HG03097 (cell line): ENCODE results near the gene FOXO6.

ENCODE experiments used
- ATAC-seq: cut with Tn5 transposase; IDR thresholded peaks from one replicate; pipeline ENCODE4 v1.9.1; 2021; ENCODE audit not compliant: unreplicated experiment, low FRiP score

Gene FOXO6

DNA sequence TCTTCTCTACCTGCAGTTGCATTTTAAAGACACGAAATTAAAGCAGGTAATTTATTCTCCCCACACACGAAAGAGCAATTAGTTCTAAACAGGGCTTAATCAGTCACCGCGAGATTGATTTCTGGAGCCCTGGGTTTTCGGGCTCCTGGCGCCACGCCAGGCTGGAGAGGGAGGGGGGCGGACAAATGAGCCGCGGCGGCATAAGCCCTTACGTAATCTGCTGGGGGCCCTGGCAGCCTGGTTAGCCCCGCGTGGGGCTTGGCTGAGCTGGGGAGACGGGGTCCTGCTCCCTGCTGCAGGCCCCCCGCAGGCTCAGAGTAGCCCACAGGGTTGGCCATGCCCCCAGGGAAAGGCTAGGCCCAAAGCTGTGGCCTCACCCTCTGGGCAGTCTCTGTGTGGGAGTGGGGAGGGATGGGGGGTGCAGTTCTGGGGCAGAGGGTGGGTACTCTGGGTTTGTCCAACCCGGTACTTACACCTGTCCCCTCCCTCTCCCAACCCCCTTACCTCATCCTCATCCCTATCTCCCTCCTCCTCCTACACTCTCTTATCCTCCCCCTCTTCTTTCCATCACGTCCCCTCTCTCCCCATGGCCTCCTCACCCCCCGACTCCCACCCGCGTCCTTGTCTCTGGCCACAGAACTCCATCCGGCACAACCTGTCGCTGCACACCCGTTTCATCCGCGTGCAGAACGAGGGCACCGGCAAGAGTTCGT lies 19.9 kb downstream of the FOXO6 start:
- ATAC-seq: no peak

DNA sequence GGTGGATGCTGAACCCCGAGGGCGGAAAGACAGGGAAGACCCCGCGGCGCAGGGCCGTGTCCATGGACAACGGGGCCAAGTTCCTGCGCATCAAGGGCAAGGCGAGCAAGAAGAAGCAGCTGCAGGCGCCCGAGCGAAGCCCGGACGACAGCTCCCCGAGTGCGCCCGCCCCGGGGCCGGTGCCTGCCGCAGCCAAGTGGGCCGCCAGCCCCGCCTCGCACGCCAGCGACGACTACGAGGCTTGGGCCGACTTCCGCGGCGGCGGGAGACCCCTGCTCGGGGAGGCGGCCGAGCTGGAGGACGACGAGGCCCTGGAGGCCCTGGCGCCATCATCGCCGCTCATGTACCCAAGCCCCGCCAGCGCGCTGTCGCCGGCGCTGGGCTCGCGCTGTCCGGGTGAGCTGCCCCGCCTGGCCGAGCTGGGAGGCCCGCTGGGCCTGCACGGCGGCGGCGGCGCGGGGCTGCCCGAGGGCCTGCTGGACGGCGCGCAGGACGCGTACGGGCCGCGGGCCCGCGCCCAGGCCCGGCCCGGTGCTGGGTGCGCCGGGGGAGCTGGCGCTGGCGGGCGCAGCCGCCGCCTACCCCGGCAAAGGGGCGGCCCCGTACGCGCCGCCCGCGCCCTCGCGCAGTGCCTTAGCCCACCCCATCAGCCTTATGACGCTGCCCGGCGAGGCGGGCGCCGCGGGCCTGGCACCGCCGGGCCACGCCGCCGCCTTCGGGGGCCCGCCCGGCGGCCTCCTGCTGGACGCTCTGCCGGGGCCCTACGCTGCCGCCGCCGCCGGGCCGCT lies 20.7 kb downstream of the FOXO6 start:
- no peak for ATAC-seq

DNA sequence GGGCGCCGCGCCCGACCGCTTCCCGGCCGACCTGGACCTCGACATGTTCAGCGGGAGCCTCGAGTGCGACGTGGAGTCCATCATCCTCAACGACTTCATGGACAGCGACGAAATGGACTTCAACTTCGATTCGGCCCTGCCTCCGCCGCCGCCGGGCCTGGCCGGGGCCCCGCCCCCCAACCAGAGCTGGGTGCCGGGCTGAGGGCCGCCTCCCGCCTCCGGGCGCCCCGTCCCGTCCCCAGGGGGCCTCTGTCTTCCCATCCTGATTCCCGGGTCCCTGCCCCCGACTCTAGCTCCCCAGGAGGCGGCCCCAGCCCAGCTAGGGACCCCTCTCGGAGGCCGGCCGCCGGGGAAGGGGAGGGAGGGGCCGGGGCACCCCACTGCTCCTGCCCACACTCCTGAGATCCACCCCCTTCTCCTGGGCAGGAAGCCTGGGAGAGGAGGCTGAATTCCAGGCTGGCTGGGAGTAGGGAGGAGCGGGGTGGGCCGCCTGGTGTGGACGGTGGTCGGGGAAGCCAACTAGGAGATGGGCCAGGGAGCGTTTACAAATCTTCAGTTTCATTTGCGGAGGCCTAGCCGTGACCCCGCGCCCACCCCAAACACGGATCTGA lies 21.4 kb downstream of the FOXO6 start:
- no peak for ATAC-seq

DNA sequence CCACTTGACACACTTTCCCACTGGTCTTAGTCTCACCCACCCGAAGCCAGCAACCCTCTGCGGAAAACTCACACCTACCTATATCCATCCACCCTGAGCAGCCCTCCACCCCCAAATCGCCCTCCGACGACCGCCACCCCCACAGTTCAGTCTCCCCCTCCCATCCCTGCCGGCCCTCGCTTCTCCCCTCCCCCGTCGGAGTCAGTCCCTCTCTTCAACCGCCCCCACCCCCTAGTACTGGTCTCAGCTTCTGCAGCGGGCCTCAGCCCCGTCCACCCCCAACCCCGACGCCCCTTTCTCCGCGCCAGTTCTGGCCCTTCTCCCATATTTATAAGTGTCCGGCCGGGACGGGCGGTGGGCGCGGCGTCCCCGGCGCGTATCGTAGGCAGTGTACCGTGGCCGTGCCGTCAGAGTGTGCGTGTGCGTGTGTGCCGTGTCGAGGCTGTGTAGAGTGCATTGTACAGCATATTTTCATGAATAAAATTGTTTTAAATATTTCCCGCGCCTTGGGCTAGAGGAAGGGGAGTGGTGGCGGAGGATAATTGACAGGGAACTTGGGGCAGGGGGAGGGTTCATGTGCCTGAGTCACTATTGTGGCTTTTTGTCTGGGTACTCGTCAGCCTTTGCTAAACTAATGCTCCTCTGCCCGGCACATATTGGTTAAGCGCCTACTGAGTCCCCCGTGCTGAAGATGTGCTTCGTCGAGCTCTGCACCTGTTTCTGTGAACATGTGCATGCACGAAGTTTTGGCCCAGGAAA lies 22.0 kb downstream of the FOXO6 start:
- ATAC-seq: no peak

DNA sequence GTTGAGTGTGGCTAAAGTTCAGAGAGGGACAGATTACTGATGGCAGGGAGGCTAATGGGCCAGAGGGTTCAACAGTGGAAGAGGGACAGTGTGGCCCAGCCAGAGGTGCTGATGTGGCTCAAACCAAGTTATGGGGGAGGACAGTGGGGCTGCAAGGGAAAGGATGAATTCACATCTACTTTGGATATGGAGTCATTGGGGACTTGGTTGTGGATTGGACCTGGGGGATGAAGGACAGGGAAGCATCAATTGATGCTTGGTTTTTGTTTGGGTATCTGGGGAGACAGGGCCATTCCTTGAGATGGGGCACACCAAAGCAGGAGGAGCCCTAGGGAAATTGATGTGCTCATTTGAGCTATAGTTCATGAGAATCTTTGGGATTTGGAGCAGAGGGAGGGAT lies 23.3 kb downstream of the FOXO6 start:
- no peak for ATAC-seq

DNA sequence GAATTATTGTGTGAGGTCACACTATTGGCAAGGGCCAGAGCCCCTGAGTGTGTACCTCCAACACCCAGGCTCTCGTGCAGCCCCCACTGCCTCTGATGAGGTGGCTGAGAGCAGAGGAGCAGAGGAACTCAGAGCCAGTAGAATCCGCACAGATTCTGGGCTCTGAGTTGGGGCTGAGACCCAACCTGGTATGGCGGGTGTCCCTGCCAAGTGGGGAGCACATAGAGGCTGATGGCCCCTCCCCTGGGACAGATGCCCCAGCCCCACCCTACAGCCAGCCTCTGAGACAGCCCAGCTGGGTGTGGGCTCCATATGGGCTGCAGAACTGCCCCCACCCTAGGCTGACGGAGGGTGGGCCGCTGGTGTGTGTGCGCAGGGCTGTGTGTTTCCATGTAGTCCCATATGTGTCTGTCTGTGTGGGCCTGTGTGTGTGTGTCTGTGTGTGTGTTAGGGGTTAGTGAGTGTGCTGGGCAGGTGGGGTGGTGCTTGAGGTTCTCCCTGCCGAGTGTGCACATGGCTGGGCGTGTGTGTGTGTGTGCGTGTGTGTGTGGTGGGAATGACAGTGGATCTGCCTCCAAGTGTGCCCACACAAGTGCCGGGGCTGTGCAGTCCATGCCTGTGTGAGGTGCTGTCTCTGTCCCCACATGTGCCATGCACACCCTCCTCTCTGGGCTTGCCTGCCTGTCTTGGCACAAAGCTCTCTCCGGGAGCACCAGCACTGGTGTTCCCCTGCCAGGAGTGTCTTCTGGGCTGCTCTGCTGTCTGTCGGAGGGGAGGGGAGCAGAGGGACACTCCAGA lies 24.4 kb downstream of the FOXO6 start:
- ATAC-seq: no peak

DNA sequence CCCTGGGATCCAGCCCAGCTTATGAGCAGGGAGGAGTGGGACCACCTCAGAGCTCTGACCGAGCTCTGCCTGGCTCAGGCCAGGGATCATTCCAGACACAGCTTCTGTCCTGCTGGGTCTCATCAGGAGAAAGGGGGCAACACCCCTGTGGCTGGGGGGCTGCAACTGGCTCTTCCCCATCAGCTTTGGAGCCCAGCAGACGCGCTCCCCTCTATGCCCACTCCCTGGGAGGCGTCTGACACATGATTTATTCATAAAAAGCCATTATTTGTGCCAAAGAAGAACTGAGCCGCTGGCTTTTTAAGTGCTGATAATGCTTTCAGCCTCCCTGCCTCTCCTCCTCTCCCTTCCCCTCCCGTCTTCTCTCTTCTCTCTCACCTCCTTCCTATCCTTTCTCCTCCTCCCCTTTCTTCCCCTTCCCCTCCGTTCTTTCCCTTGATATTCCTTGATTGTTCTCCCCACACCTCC lies 25.0 kb downstream of the FOXO6 start:
- ATAC-seq: no peak

DNA sequence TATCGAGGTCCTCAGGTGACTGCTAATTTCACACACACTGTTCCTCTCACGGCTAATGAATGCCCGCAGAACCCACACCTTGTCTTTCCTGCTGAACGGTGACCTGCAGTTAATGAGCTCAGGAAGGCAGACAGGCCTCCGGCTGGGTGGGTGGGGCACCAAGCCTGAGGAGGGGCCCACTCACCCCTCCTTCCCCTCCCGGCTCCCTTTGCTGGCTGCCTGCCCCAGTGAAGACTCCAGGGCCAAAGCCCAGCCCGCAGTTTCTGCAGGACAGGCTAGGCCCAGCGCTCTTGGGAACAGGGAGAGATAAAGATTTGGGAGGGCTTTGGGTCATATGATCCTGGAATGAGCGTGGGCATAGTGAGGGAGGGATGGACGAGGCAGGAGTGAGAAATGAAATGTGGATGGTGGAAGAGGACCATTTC lies 26.4 kb downstream of the FOXO6 start:
- no peak for ATAC-seq

DNA sequence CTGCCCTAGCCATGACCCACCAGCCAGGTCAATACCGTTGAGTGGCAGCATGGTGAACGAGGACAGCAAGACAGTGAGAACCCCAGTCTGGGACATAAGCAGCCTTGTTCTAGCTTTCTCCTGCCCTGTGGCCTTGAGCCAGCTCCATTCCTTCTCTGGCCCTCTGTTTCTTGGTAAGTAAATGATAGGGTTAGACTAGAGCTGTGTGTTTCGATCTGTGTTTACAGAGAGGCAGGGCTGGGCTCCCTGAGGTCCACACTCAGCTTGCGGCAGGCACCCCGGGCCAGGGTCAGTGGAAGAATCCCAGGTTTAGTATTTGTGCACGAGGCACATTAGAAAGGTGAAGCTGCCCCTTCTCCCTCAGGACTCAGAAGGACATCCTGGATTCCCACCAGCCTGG lies 27.3 kb downstream of the FOXO6 start:
- no peak for ATAC-seq

DNA sequence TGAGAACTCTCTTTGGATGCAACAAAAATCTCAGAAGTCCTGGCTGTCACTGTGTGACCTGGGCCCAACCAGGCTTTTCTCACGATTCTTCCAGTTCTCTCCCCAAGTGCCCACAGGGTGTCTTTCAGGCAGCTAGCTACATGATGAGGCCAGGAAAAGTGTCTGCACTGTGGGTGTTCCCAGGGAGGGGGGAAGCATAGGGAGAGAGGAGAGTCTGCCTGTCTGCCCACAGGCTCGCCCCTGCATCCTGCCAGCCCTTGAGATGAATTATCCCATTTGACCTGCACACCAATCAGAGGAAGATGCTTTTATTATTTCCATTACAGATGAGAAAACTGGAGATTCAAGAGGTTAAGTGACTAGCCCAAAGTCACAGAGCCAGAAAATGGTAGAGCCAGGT lies 27.8 kb downstream of the FOXO6 start:
- ATAC-seq: no peak

DNA sequence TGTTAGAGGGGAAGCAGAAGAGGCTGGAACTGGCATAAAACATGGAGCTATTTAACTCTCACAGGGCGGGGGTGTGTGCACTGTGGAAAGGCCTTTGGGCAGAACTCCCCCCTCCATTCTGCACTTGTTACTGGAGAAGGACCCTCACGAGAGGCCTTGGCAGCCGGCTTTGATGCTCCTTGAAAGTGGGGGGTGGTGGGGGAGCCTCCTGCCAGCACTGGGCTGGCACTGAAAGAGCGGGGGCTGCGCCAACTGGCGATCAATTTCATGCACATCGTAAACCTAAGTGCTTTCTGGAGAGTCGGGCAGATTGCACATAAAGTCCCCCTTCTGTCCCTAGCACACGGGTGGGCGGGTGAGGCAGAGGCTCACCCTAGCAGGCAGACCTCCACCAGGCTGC lies 28.9 kb downstream of the FOXO6 start:
- no peak for ATAC-seq

DNA sequence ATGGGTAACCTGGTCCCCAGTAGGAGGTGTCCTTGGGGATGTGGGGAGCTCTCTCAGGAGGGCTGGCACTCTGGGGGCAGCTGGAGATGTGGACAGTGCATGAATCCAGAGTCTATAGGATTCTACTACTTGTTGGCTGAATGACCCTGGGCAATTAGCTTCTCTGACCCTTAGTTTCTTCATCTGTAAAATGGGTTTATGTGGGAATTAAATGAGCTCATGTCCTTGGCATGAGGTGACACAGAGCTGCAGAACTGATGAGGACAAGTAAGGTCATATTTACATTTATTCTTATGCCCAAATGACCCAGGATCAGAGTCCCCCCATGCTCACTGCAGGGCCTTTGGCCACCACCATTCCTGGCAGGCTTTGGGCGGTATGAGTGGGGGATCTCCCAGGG lies 29.3 kb downstream of the FOXO6 start:
- ATAC-seq: no peak

DNA sequence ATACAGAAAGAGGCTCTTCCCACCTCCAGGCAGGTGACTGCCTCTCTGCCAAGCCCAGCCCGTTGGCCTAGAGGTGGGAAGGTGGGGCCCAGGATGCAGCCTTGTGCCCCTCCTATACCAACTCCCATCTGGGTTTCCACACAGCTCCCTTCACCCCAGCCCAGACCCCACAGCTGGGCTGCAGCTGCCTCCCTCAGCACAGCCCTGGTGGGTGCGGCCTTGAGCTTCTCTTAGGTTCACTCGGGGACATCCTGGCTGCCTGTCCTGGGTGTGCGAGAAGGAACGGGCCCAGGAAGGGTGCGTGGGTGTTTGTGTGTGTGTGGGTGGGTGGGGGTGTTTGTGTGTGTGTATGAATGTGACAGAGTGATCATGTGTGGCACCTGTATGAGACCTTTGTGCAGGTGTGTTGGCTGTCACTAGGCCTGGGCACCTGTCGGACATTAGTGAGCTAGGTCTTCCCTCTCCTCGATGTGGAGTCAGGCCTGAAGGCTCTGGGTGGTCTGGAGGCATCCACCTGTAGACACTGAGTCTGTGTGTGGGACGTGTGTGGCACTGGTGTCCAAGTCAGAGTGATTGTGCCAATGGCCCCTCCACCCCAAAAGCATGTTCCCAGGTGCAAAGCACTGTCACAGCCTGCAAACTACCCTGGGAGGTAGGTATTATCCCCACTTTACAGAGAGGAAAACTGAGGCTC lies 30.7 kb downstream of the FOXO6 start:
- ATAC-seq: no peak

DNA sequence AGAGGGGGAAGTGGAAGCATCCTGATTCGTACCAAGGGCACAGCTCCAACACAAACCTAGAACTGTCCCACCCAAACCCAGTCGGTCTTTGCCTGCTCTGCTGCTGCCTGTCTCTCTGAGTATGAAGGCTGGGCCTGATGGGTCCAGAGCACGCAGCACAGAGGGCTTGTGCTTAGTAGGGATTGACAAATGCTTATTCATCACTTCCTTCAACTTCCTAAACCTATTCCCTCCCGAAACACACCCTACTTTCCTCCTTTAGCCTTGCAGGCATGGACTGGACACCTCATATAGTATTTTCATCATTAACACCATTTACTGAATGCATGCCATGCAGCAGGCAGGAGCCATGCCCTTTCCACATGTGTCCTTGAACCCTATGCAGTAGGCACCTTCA lies 31.3 kb downstream of the FOXO6 start:
- no peak for ATAC-seq

DNA sequence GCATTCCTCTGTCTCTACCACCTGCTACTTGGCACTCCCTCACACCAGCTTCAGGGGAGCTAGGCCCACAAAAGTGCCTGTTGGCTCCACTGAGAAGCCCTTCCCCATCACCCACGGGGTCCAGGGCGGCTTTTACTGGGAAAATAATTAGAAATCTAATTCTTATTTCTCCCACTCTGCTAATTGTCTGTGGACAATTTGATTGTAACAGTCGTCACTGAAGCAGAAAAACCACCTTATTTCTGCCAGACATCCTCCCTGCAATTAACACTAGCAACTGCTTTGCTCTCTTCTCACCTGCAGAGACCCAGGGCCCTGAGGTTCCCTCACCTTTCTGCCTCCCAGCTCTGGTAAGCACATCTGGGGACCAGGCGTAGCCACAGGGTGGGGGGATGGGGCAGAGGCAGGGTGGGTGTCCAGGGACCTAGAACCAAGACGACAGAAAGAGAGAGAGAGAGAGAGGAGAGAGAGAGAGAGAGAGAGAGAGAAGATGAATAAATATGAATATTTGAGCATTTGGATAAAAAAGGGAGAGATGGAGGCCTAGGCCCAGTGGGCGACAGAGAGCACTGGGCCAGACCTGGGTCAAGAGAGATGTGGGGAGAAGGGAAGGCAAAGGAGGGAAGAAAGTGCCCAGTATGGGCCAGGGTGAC lies 32.6 kb downstream of the FOXO6 start:
- no peak for ATAC-seq

DNA sequence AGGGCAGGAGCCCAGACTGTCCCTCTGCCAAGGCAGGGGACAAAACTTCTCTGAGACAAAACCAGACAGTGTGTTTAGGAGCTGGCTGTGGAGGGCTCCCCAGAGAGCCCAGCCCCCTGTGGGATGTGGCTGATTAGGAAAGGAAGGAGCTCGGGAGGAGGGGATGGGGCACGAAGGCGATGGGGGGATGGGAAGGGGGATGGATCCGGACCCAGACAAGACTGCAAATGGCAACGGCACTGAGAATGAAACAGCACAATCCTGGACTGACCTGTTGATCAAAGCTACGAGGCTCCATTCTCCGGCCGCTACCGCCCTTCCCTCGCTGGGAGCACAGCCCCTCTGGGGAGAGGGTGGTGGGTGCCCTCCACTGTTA lies 33.1 kb downstream of the FOXO6 start:
- ATAC-seq: no peak

DNA sequence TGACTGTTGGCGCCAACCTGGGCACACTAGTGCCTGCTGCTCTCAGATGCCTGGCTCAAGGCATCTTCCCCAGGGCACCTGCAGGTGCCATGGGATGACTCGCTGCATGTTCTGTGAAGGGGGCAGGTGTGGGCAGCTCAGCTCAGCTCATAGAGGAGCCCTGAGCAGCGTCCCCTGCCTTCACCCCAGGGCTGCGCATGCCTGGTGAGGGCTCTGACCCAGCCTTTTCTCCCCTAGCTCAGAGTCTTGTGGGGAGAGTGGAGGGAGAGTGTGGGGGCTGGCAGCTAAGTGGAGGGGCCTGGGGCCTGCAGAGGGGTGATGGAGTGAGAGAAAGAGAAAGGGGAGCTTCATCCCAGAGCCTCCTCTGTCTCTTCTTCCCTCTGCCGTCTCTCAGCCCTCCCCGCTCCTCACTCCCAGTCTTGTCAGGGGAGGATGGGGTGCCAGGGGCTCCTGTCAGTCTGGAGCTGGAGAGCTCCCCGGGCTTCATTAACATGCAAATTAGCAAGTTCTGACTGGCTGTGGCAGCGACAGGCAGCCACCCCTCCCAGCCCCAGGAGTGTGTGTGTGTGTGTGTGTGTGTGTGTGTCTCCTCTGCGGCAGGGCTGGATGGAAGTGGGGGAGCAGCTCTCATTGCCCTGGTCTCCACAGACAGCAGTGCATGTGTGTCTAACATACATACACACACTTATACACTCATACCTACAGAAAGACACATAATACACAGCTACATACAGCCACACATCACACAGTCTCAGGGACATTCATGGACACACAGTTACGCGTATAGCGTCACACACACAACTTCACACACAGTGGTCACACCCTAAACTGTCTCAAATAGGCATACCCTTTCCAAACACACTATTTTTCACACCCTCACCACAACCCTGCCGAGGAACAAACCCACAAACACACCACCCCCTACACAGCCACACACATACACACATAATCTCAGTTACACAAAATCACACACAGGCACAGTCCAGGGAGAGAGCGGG lies 34.0 kb downstream of the FOXO6 start:
- ATAC-seq: no peak

DNA sequence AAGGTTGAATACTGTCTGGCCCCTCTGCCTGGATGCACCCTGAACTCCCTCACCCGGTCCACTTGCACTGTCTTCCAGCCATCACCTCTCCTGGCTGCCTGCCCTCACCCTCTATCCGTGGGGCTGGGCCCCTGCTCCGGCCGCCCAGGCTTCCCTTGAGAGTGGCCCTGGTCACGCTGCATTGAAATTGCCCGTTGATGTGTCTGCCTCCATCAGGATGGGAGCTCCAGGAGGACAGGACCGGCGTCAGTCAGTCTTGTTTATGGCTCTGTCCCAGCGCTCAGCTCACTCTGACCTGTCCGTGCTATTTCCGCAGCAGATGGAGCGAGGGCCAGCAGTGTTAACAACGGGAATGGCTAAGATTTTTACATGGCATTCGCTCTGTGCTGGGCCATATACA lies 34.9 kb downstream of the FOXO6 start:
- no peak for ATAC-seq
